Measurements from ENCODE around the gene MAS1. TPM values are rescaled to one million over a fixed set of nuclear protein-coding genes. Genes with fewer than 3 reads are reported as not detected.

Gene MAS1
- polyA plus RNA-seq, 2 of the 4 experiments (the other 2 are of a cell fraction) = not detected

- Histone ChIP-seq H3K27ac (no peak overlapping the region), H3K4me3 (no peak overlapping the region), H3K9me3 (no peaks in the 10 kb centered on the region), H3K4me1 (no peaks in the 10 kb centered on the region), H3K4me2 (no peak overlapping the region)
- WGBS (ENCODE audit: missing lambda C conversion rate) = 18% methylated on average over 2 of the region's 2 CpGs
- TF ChIP-seq SMC3 (IDR thresholded peaks at IDR 0.05) (no peak), PHF8 (IDR thresholded peaks at IDR 0.05; ENCODE audit: borderline replicate concordance, low read depth) (no peak), ELK1 (IDR thresholded peaks at IDR 0.05; ENCODE audit: low read depth, low read length) (no peak), HOXB5 (CRISPR knock-in tag; IDR thresholded peaks at IDR 0.05) (no peak), MAX (IDR thresholded peaks at IDR 0.05) (no peak)
- POLR2A ChIA-PET = no interaction called here
- ATAC-seq (no peak), FAIRE-seq (no peak), DNase-seq (ENCODE audit: low read depth in 1 of 2, low spot score in 1 of 2) (no peak)
- CTCF ChIA-PET = interaction anchor here (1.4 to 1.7 kb wide), 2 partner anchors 10 to 16 kb away, joined by 3 to 4 read pairs; no protein-coding TSS in a partner anchor
Measured at GRCh38 chr6:159913375-159913774, 22.6 kb downstream of the MAS1 start.

- Histone ChIP-seq H3K4me2 (no peak overlapping the region), H3K4me3 (no peak overlapping the region), H3K9me3 (no peaks in the 10 kb centered on the region), H3K4me1 (no peaks in the 10 kb centered on the region), H3K27ac (no peak overlapping the region)
- ATAC-seq (no peak), DNase-seq (ENCODE audit: low read depth in 1 of 2, low spot score in 1 of 2) (no peak), FAIRE-seq (no peak)
- WGBS (ENCODE audit: missing lambda C conversion rate) = 63% methylated on average over 6 of the region's 6 CpGs
- POLR2A ChIA-PET = no interaction called here
- CTCF ChIA-PET = interaction anchor here (1.7 kb wide), 1 partner anchor 11 kb away, joined by 4 read pairs; no protein-coding TSS in a partner anchor
- no peak for TF ChIP-seq NPAS2 (CRISPR knock-in tag; IDR thresholded peaks at IDR 0.05; ENCODE audit: borderline replicate concordance)
- no peak for TF ChIP-seq ZFP36 (IDR thresholded peaks at IDR 0.05; ENCODE audit: borderline replicate concordance, partially characterized antibody)
- no peak for TF ChIP-seq HEYL (CRISPR knock-in tag; IDR thresholded peaks at IDR 0.05)
- no peak for TF ChIP-seq CBX2 (IDR thresholded peaks at IDR 0.05; ENCODE audit: borderline replicate concordance, low read depth)
- TF ChIP-seq RAD21 (conservative IDR thresholded peaks at IDR 0.05 in 1 of 2, IDR thresholded peaks at IDR 0.05 in 1 of 2) = no peak
- TF ChIP-seq ZNF302 (CRISPR knock-in tag; IDR thresholded peaks at IDR 0.05) = no peak
- TF ChIP-seq ESRRA (IDR thresholded peaks at IDR 0.05; ENCODE audit: borderline replicate concordance, low read length) = no peak
- TF ChIP-seq MAX (IDR thresholded peaks at IDR 0.05) = no peak
- TF ChIP-seq RNF2 (IDR thresholded peaks at IDR 0.05; ENCODE audit: borderline replicate concordance, low read depth) = no peak
- no peak for TF ChIP-seq REST (IDR thresholded peaks at IDR 0.05)
- TF ChIP-seq MAZ (IDR thresholded peaks at IDR 0.05; ENCODE audit: borderline replicate concordance, low read depth, low read length) = no peak
- no peak for TF ChIP-seq HOXB5 (CRISPR knock-in tag; IDR thresholded peaks at IDR 0.05)
- TF ChIP-seq HOXA7 (CRISPR knock-in tag; IDR thresholded peaks at IDR 0.05) = no peak
- TF ChIP-seq CHD4 (IDR thresholded peaks at IDR 0.05; ENCODE audit: borderline replicate concordance) = no peak
- no peak for TF ChIP-seq TP53 (CRISPR knock-in tag; IDR thresholded peaks at IDR 0.05)
- TF ChIP-seq ATOH8 (CRISPR knock-in tag; IDR thresholded peaks at IDR 0.05; ENCODE audit: low read depth) = no peak
- TF ChIP-seq FOSB (CRISPR knock-in tag; IDR thresholded peaks at IDR 0.05) = no peak
- TF ChIP-seq SREBF2 (IDR thresholded peaks at IDR 0.05) = no peak
- TF ChIP-seq RCOR1 (IDR thresholded peaks at IDR 0.05; ENCODE audit: low read depth, low read length) = no peak
- TF ChIP-seq EP300 (IDR thresholded peaks at IDR 0.05) = no peak
Measured at GRCh38 chr6:159913862-159914564, 23.2 kb downstream of the MAS1 start.
